ENCODE results near the gene PTPRN. TPM values are rescaled to one million over a fixed set of nuclear protein-coding genes. Genes with fewer than 3 reads are reported as not detected.
A peak's percentile ranks its signal among the peaks of the same experiment; 100 is the strongest.

Gene PTPRN
- total and polyA plus RNA-seq, 4 donors: 0.11 to 2.6 (median 0.22) TPM

DNA sequence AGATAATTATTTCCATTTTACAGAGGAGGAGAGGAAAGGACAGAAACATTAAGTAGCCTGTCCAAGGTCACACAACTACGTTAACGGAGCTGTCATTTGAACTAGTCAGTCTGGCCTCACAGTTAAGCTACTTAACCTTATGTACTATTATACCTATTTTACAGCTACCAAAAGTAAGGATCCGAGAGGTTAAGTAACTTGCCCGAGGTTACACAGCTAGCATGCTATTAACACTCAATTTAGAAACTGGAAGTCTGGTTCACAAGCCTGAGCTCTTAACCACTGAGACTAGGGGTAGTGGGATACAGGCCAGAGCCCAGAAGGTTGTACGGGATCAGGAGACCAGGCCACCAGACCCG is 64.4 kb downstream of the PTPRN start:
- H3K27ac ChIP-seq (ENCODE audit: low read depth in 1 of 2, low read length in 1 of 2): peak overlapping the region; percentile 92 to 99
- peak overlapping the region; percentile 97 for H3K4me3 ChIP-seq
- TF ChIP-seq, protein P1, sequence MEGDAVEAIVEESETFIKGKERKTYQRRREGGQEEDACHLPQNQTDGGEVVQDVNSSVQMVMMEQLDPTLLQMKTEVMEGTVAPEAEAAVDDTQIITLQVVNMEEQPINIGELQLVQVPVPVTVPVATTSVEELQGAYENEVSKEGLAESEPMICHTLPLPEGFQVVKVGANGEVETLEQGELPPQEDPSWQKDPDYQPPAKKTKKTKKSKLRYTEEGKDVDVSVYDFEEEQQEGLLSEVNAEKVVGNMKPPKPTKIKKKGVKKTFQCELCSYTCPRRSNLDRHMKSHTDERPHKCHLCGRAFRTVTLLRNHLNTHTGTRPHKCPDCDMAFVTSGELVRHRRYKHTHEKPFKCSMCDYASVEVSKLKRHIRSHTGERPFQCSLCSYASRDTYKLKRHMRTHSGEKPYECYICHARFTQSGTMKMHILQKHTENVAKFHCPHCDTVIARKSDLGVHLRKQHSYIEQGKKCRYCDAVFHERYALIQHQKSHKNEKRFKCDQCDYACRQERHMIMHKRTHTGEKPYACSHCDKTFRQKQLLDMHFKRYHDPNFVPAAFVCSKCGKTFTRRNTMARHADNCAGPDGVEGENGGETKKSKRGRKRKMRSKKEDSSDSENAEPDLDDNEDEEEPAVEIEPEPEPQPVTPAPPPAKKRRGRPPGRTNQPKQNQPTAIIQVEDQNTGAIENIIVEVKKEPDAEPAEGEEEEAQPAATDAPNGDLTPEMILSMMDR (IDR thresholded peaks at IDR 0.05; ENCODE audit: control extremely low read depth, extremely low read depth): no peak
- H3K27me3 ChIP-seq (ENCODE audit: control insufficient read depth in 3 of 3, insufficient read depth in 3 of 3, low read length in 2 of 3): no peaks in the 10 kb centered on the region
- H3K4me1 ChIP-seq (ENCODE audit: control insufficient read depth in 5 of 5, insufficient read depth in 5 of 5, low read length in 5 of 5): peaks cover 0 to 32% (median 24%) of the 10 kb centered on the region in 5 donors
- WGBS, 2 donors: 36 to 39% methylated on average over 6 of the region's 6 CpGs
- H3K36me3 ChIP-seq (ENCODE audit: control insufficient read depth in 4 of 4, insufficient read depth in 4 of 4, low read length in 4 of 4): peaks cover 0 to 15% (median 8%) of the 10 kb centered on the region in 4 donors
- ATAC-seq (ENCODE audit: insufficient read depth, low FRiP score) (no peak), DNase-seq (no peak)
- peak overlapping the region; percentile 69 to 98 for H3K9ac ChIP-seq (ENCODE audit: insufficient read depth in 1 of 2, low read length in 2 of 2)
- no peaks in the 10 kb centered on the region for H3K9me3 ChIP-seq (ENCODE audit: control insufficient read depth in 4 of 4, insufficient read depth in 3 of 4, low read length in 3 of 4)

DNA sequence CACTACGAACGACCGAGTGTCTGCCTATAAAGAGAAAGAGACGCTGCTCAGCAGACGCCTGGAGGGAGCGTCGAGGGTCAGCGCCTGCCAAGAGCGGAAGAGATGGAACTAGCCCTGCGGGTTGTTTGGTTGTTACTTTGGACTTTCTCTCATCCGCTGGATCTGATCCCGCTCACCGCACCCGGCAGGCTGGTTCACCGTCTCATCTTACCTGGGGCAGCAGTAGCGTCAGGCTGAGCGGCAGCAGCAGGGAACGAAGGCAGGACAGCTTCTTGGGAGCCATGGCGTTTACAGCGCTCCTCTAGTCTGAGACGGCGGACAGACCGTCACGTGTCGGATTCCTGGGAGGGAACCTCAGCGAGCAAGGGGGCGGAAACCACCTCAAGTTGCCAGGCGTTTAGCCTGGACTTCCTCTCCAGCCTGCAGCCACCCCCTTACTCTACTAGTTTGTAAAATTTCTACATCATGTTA is 65.9 kb downstream of the PTPRN start:
- Histone ChIP-seq H3K4me1 (ENCODE audit: control insufficient read depth in 5 of 5, insufficient read depth in 5 of 5, low read length in 5 of 5) (peaks cover 0 to 21% (median 11%) of the 10 kb centered on the region in 5 donors), H3K4me3 (no peak overlapping the region), H3K27ac (ENCODE audit: low read depth in 1 of 2, low read length in 1 of 2) (peak overlapping the region in 1 of 2 donors; percentile 37), H3K9me3 (ENCODE audit: control insufficient read depth in 4 of 4, insufficient read depth in 3 of 4, low read length in 3 of 4) (no peaks in the 10 kb centered on the region), H3K27me3 (ENCODE audit: control insufficient read depth in 3 of 3, insufficient read depth in 3 of 3, low read length in 2 of 3) (no peaks in the 10 kb centered on the region), H3K9ac (ENCODE audit: insufficient read depth in 1 of 2, low read length in 2 of 2) (no peak overlapping the region), H3K36me3 (ENCODE audit: control insufficient read depth in 4 of 4, insufficient read depth in 4 of 4, low read length in 4 of 4) (peaks cover 0 to 18% (median 11%) of the 10 kb centered on the region in 4 donors)
- TF ChIP-seq, protein P1 (IDR thresholded peaks at IDR 0.05; ENCODE audit: control extremely low read depth, extremely low read depth): no peak
- no peak for ATAC-seq (ENCODE audit: insufficient read depth, low FRiP score)
- peak in 2 of 3 donors; percentile 45 to 54 for DNase-seq
- WGBS, 2 donors: 48 to 57% methylated on average over 28 of the region's 28 CpGs

Small RNA genes lying within 50 kb of the gene (small RNA-seq; reads per million reads assigned to genes)
- not detected for gene AC053503.3 (ENCODE audit: low replicate concordance)
- gene MIR153-1 (ENCODE audit: low replicate concordance): not detected

Other genes starting within 250 kb of the PTPRN start
- gene IHH, start 248.5 kb downstream of the PTPRN start, total RNA-seq: 1 to 10 TPM; 2.2 to 4.4 TPM
- gene IHH, start 248.5 kb downstream of the PTPRN start, polyA plus RNA-seq: 1 to 10 TPM in 1 of 2 donors, under 1 TPM in 1; 0.55 to 1.8 TPM
- gene NHEJ1, start 148.6 kb downstream of the PTPRN start, total RNA-seq: 10 to 100 TPM; 13.3 to 21.1 TPM
- gene NHEJ1, start 148.6 kb downstream of the PTPRN start, polyA plus RNA-seq: 10 to 100 TPM in 1 of 2 donors, 1 to 10 TPM in 1; 8.4 to 11.7 TPM
- gene SLC23A3, start 139.4 kb downstream of the PTPRN start, total RNA-seq: 1 to 10 TPM; 2.0 to 2.5 TPM
- gene SLC23A3, start 139.4 kb downstream of the PTPRN start, polyA plus RNA-seq: 1 to 10 TPM in 1 of 2 donors, under 1 TPM in 1; 0.80 to 1.7 TPM
- gene CNPPD1, start 132.5 kb downstream of the PTPRN start, total RNA-seq: 10 to 100 TPM; 27.5 to 66.9 TPM
- 10 to 100 TPM; 37.2 to 60.1 TPM for gene CNPPD1, start 132.5 kb downstream of the PTPRN start, polyA plus RNA-seq
- 10 to 100 TPM; 42.1 to 80.6 TPM for gene RETREG2, start 131.1 kb downstream of the PTPRN start, total RNA-seq
- gene RETREG2, start 131.1 kb downstream of the PTPRN start, polyA plus RNA-seq: 10 to 100 TPM; 46.8 to 56.6 TPM
- 10 to 100 TPM; 28.2 to 41.4 TPM for gene ZFAND2B, start 102.6 kb downstream of the PTPRN start, total RNA-seq
- gene ZFAND2B, start 102.6 kb downstream of the PTPRN start, polyA plus RNA-seq: 10 to 100 TPM; 37.7 to 45.1 TPM
- gene ABCB6, start 90.4 kb downstream of the PTPRN start, total RNA-seq: 10 to 100 TPM; 17.2 to 40.4 TPM
- gene ABCB6, start 90.4 kb downstream of the PTPRN start, polyA plus RNA-seq: 10 to 100 TPM; 27.7 to 49.4 TPM
- gene ATG9A, start 79.8 kb downstream of the PTPRN start, total RNA-seq: 10 to 100 TPM; 49.1 TPM
- gene ATG9A, start 79.8 kb downstream of the PTPRN start, polyA plus RNA-seq: 10 to 100 TPM; 22.5 to 36.1 TPM
- gene ANKZF1, start 79.6 kb downstream of the PTPRN start, total RNA-seq: 100 to 1,000 TPM in 1 of 2 donors, 10 to 100 TPM in 1; 40.1 to 101 TPM
- gene ANKZF1, start 79.6 kb downstream of the PTPRN start, polyA plus RNA-seq: 10 to 100 TPM; 22.3 to 28.4 TPM
- gene GLB1L, start 64.0 kb downstream of the PTPRN start, total RNA-seq: 10 to 100 TPM; 18.1 to 18.7 TPM
- gene GLB1L, start 64.0 kb downstream of the PTPRN start, polyA plus RNA-seq: 1 to 10 TPM; 7.5 to 9.1 TPM
- 10 to 100 TPM; 16.2 to 25.7 TPM for gene STK16, start 63.9 kb downstream of the PTPRN start, total RNA-seq
- 10 to 100 TPM; 25.2 to 50.5 TPM for gene STK16, start 63.9 kb downstream of the PTPRN start, polyA plus RNA-seq
- 10 to 100 TPM in 1 of 2 donors, 1 to 10 TPM in 1; 5.7 to 20.3 TPM for gene TUBA4B, start 56.2 kb downstream of the PTPRN start, total RNA-seq
- gene TUBA4B, start 56.2 kb downstream of the PTPRN start, polyA plus RNA-seq: 10 to 100 TPM in 1 of 2 donors, 1 to 10 TPM in 1; 8.7 to 12.2 TPM
- gene TUBA4A, start 55.5 kb downstream of the PTPRN start, total RNA-seq: 10 to 100 TPM; 15.6 to 37.9 TPM
- 10 to 100 TPM; 48.1 to 82.1 TPM for gene TUBA4A, start 55.5 kb downstream of the PTPRN start, polyA plus RNA-seq
- 10 to 100 TPM; 77.3 to 79.6 TPM for gene DNAJB2, start 30.0 kb downstream of the PTPRN start, total RNA-seq
- gene DNAJB2, start 30.0 kb downstream of the PTPRN start, polyA plus RNA-seq: 10 to 100 TPM; 63.7 to 73.4 TPM
- not detected for gene RESP18, start 23.3 kb upstream of the PTPRN start, total RNA-seq
- gene RESP18, start 23.3 kb upstream of the PTPRN start, polyA plus RNA-seq: not detected
- gene DNPEP, start 78.5 kb upstream of the PTPRN start, total RNA-seq: 10 to 100 TPM; 73.7 to 78.6 TPM
- gene DNPEP, start 78.5 kb upstream of the PTPRN start, polyA plus RNA-seq: 10 to 100 TPM; 82.9 to 89.7 TPM
- 10 to 100 TPM; 23.9 to 88.7 TPM for gene DES, start 109.0 kb upstream of the PTPRN start, total RNA-seq
- 100 to 1,000 TPM in 1 of 2 donors, 10 to 100 TPM in 1; 27.2 to 108 TPM for gene DES, start 109.0 kb upstream of the PTPRN start, polyA plus RNA-seq
- gene SPEG, start 125.4 kb upstream of the PTPRN start, total RNA-seq: 10 to 100 TPM in 1 of 2 donors, 1 to 10 TPM in 1; 8.7 to 15.6 TPM
- gene SPEG, start 125.4 kb upstream of the PTPRN start, polyA plus RNA-seq: 10 to 100 TPM in 1 of 2 donors, 1 to 10 TPM in 1; 3.7 to 10.5 TPM
- 10 to 100 TPM; 18.8 to 48.9 TPM for gene GMPPA, start 189.5 kb upstream of the PTPRN start, total RNA-seq
- 10 to 100 TPM; 30.7 to 46.6 TPM for gene GMPPA, start 189.5 kb upstream of the PTPRN start, polyA plus RNA-seq
- under 1 TPM; 0.26 to 0.43 TPM for gene ASIC4, start 205.1 kb upstream of the PTPRN start, total RNA-seq
- under 1 TPM; 0.02 TPM for gene ASIC4, start 205.1 kb upstream of the PTPRN start, polyA plus RNA-seq
- 10 to 100 TPM; 42.7 to 89.6 TPM for gene CHPF, start 234.4 kb upstream of the PTPRN start, total RNA-seq
- gene CHPF, start 234.4 kb upstream of the PTPRN start, polyA plus RNA-seq: 10 to 100 TPM; 44.6 to 71.6 TPM
- 1 to 10 TPM; 1.3 to 7.1 TPM for gene TMEM198, start 234.6 kb upstream of the PTPRN start, total RNA-seq
- 1 to 10 TPM; 3.9 to 4.7 TPM for gene TMEM198, start 234.6 kb upstream of the PTPRN start, polyA plus RNA-seq